ENCODE results near the gene IL20.
"Not testable (repeated sequence)": the region's sequence is repeated elsewhere in the genome, so short reads cannot be mapped to it uniquely, and the experiment has no call there.

The IL20 gene

GRCh38 chr1:206843626-206844025, 21.8 kb upstream of the IL20 start:
- DNase-seq (no peak), ATAC-seq (no peak)

- ATAC-seq: no peak
- DNase-seq: no peak
Observed at GRCh38 chr1:206846487-206846886, 18.9 kb upstream of the IL20 start.

- ATAC-seq (no peak), DNase-seq (no peak)
Observed at GRCh38 chr1:206847337-206847834, 18.0 kb upstream of the IL20 start.

GRCh38 chr1:206847946-206848345, 17.5 kb upstream of the IL20 start:
- DNase-seq (no peak), ATAC-seq (no peak)

GRCh38 chr1:206850401-206850800, 15.0 kb upstream of the IL20 start:
- DNase-seq: no peak
- ATAC-seq: no peak

GRCh38 chr1:206851341-206852010, 13.9 kb upstream of the IL20 start:
- DNase-seq (no peak), ATAC-seq (no peak)

GRCh38 chr1:206852662-206853061, 12.8 kb upstream of the IL20 start:
- not testable (repeated sequence) for ATAC-seq, DNase-seq

GRCh38 chr1:206853696-206854095, 11.7 kb upstream of the IL20 start:
- DNase-seq, ATAC-seq: not testable (repeated sequence)

GRCh38 chr1:206854401-206855129, 10.9 kb upstream of the IL20 start:
- no peak for ATAC-seq
- no peak for DNase-seq

GRCh38 chr1:206855859-206856258, 9.6 kb upstream of the IL20 start:
- DNase-seq: no peak
- no peak for ATAC-seq

GRCh38 chr1:206856674-206857464, 8.6 kb upstream of the IL20 start:
- peak; percentile 65 for ATAC-seq
- no peak for DNase-seq

GRCh38 chr1:206859082-206859521, 6.3 kb upstream of the IL20 start:
- ATAC-seq: no peak

GRCh38 chr1:206860165-206860564, 5.3 kb upstream of the IL20 start:
- DNase-seq: no peak
- no peak for ATAC-seq

More at GRCh38 chr1:206859082-206859521, 6.3 kb upstream of the IL20 start:
- DNase-seq: no peak

- ATAC-seq (no peak), DNase-seq (no peak)
Observed at GRCh38 chr1:206863266-206863665, 2.2 kb upstream of the IL20 start.

- DNase-seq (no peak), ATAC-seq (peak; percentile 52)
Observed at GRCh38 chr1:206866062-206866461, 639 bp downstream of the IL20 start.

GRCh38 chr1:206867239-206867638, 1.8 kb downstream of the IL20 start:
- ATAC-seq: no peak
- no peak for DNase-seq

GRCh38 chr1:206867716-206868115, 2.3 kb downstream of the IL20 start:
- ATAC-seq: no peak
- DNase-seq: no peak

- ATAC-seq: no peak
- no peak for DNase-seq
Observed at GRCh38 chr1:206868264-206868663, 2.8 kb downstream of the IL20 start.

- no peak for DNase-seq
Observed at GRCh38 chr1:206872139-206872538, 6.7 kb downstream of the IL20 start.

GRCh38 chr1:206873603-206874188, 8.3 kb downstream of the IL20 start:
- DNase-seq: no peak
- no peak for ATAC-seq

More at GRCh38 chr1:206872139-206872538, 6.7 kb downstream of the IL20 start:
- ATAC-seq: no peak

- DNase-seq: no peak
- no peak for ATAC-seq
Observed at GRCh38 chr1:206875752-206876377, 10.4 kb downstream of the IL20 start.

GRCh38 chr1:206878456-206878855, 13.0 kb downstream of the IL20 start:
- ATAC-seq (no peak), DNase-seq (no peak)

Measured in stimulated activated naive CD8-positive, alpha-beta T cell treated with anti-CD3 and anti-CD28 coated beads, Interleukin-15, Interleukin-2, amounts not matched to agents 100 U/mL and 50 U/mL, for 24 hours (primary cell).